Measurements from ENCODE around the gene SLC34A2.
"Not testable (repeated sequence)": the region's sequence is repeated elsewhere in the genome, so short reads cannot be mapped to it uniquely, and the experiment has no call there.

The SLC34A2 gene

GRCh38 chr4:25654971-25655963 lies at the start of gene SLC34A2:
Gene SLC34A2, plus strand, starts transcription at chr4:25655851. Its CDS starts 6,650 bp downstream, at chr4:25662501.
- TF ChIP-seq CTCF (IDR thresholded peaks at IDR 0.05; ENCODE audit: low read depth, low read length) = no peak
- Histone ChIP-seq H3K27ac (no peak within 1 kb of the TSS), H3K27me3 (ENCODE audit: insufficient read depth, low read depth, severe bottlenecking) (no peaks in the 10 kb centered on the region), H3K9me3 (ENCODE audit: severe bottlenecking) (no peaks in the 10 kb centered on the region), H3K4me3 (ENCODE audit: low read depth, low read length) (no peak within 1 kb of the TSS), H3K36me3 (no peaks in the 10 kb centered on the region)
- DNase-seq = no peak

GRCh38 chr4:25608644-25609043 lies 47.0 kb upstream of the SLC34A2 start:
- Histone ChIP-seq H3K27me3 (ENCODE audit: insufficient read depth, low read depth, severe bottlenecking) (no peaks in the 10 kb centered on the region), H3K36me3 (no peaks in the 10 kb centered on the region), H3K9me3 (ENCODE audit: severe bottlenecking) (no peaks in the 10 kb centered on the region), H3K4me3 (ENCODE audit: low read depth, low read length) (no peak overlapping the region), H3K27ac (no peak overlapping the region)
- TF ChIP-seq CTCF (IDR thresholded peaks at IDR 0.05; ENCODE audit: low read depth, low read length) = no peak
- no peak for DNase-seq

DNA sequence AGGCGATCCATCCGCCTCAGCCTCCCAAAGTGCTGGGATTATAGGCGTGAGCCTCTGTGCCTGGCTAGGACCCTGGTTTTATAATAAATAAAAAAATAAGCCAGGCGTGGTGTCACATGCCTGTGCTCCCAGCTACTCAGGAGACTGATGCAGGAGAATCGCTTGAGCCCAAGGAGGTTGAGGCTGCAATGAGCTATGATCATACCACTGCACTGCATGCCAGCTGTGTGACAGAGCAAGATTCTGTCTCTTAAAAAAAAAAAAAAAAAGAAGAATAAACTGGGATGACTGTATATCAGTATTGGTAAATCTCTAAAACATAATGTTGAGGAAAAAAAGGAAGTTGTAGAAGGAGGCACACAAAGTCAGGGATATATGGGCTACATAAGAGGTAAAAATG lies 45.7 kb upstream of the SLC34A2 start:
- DNase-seq = no peak
- Histone ChIP-seq H3K9me3 (ENCODE audit: severe bottlenecking) (no peaks in the 10 kb centered on the region), H3K27me3 (ENCODE audit: insufficient read depth, low read depth, severe bottlenecking) (no peaks in the 10 kb centered on the region), H3K36me3 (no peaks in the 10 kb centered on the region), H3K27ac (no peak overlapping the region), H3K4me3 (ENCODE audit: low read depth, low read length) (no peak overlapping the region)
- no peak for TF ChIP-seq CTCF (IDR thresholded peaks at IDR 0.05; ENCODE audit: low read depth, low read length)

- not testable (repeated sequence) for H3K27me3 ChIP-seq (ENCODE audit: insufficient read depth, low read depth, severe bottlenecking); DNase-seq; H3K36me3 ChIP-seq; H3K9me3 ChIP-seq (ENCODE audit: severe bottlenecking); H3K4me3 ChIP-seq (ENCODE audit: low read depth, low read length); H3K27ac ChIP-seq
Observed at GRCh38 chr4:25613613-25614012, 42.0 kb upstream of the SLC34A2 start.

DNA sequence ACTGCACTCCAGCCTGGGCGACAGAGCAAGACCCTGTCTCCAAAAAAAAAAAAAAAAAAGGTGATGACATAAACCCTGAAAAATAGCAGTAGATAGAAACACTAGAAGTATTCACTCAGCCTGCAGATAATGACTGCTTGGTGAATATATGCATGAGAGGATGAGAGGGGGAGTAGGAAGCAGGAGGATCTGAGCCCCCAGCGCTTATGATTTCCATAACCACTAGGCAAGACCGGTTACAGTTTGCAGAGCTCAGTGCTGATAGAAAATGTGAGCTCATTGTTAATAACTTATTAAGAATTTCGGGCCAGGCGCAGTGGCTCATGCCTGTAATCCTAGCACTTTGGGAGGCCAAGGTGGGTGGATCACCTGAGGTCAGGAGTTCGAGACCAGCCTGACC lies 40.8 kb upstream of the SLC34A2 start:
- Histone ChIP-seq H3K9me3 (ENCODE audit: severe bottlenecking) (no peaks in the 10 kb centered on the region), H3K36me3 (no peaks in the 10 kb centered on the region), H3K27me3 (ENCODE audit: insufficient read depth, low read depth, severe bottlenecking) (no peaks in the 10 kb centered on the region), H3K4me3 (ENCODE audit: low read depth, low read length) (no peak overlapping the region), H3K27ac (no peak overlapping the region)
- no peak for TF ChIP-seq CTCF (IDR thresholded peaks at IDR 0.05; ENCODE audit: low read depth, low read length)
- DNase-seq = no peak

DNA sequence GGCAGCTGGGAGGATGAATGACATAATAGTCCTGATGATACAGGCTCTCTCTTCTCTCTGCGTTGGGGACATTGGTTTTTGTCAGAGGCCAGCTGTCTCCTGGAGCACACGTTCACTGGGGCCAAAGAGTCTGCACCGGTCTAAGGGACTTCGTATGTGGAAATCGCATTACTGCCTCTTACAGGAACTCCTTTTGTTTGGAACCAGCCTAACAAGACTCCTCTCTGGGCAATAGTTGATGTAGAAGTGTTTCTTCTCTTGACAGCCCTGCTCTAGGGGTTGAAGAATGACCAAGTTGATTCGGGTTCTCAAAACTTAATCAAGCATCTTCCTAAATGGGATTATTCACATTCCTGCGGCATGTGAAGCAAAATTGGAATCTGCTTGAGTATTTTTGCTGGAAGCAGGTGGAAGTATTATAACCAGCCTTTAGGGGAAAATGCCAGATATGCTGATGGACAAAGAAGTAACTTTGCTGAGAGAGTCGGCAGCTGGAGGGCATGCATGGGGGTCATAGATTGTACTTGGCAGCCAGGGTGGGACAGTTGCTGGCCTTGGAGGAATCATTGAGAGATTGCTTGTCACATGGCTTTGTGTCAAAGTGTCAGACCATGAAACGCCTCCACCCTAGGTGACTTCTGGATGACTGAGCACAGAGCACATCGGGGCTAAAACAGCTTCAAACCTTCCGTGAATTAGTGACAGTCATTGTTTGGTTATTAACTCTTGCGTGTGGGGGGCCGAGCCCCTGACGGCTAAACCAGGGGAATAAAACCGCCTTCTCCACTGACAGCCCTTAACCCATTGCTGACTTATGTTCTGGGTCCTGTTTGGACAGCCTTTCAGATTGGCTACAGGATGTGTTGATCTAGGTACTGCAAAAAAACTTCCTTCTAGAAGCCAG lies 34.4 kb upstream of the SLC34A2 start:
- H3K27ac ChIP-seq = no peak overlapping the region
- no peaks in the 10 kb centered on the region for H3K9me3 ChIP-seq (ENCODE audit: severe bottlenecking)
- no peak for DNase-seq
- no peaks in the 10 kb centered on the region for H3K36me3 ChIP-seq
- no peak for TF ChIP-seq CTCF (IDR thresholded peaks at IDR 0.05; ENCODE audit: low read depth, low read length)
- no peak overlapping the region for H3K4me3 ChIP-seq (ENCODE audit: low read depth, low read length)
- no peaks in the 10 kb centered on the region for H3K27me3 ChIP-seq (ENCODE audit: insufficient read depth, low read depth, severe bottlenecking)
